Stimulated activated CD8-positive, alpha-beta memory T cell treated with anti-CD3 and anti-CD28 coated beads, Interleukin-2, amount 100 ng/mL, for 1 hour (primary cell): ENCODE data around the gene POLA2.
"Not testable (repeated sequence)": the region's sequence is repeated elsewhere in the genome, so short reads cannot be mapped to it uniquely, and the experiment has no call there.

ENCODE experiments used
- DNase-seq, 2 donors: peaks; one replicate each; pipeline ENCODE4 v3.0.0-alpha.2; 2020; ENCODE audit warnings: low read depth in 2 of 2

The POLA2 gene

GRCh38 chr11:65261591-65262380, at the start of gene POLA2:
POLA2 (plus strand) TSS chr11:65261962; CDS start chr11:65262293, 331 bp downstream.
- peak; percentile 93 for DNase-seq

GRCh38 chr11:65212226-65212801, 49.4 kb upstream of the POLA2 start:
- DNase-seq: no peak

- no peak for DNase-seq
Observed at GRCh38 chr11:65213322-65214211, 48.2 kb upstream of the POLA2 start.

GRCh38 chr11:65214212-65214845, 47.4 kb upstream of the POLA2 start:
- no peak for DNase-seq

- DNase-seq: no peak
Observed at GRCh38 chr11:65215441-65216076, 46.2 kb upstream of the POLA2 start.

GRCh38 chr11:65216830-65217229, 44.9 kb upstream of the POLA2 start:
- DNase-seq: no peak

GRCh38 chr11:65217441-65218423, 44.0 kb upstream of the POLA2 start:
- DNase-seq: no peak

- DNase-seq: no peak
Observed at GRCh38 chr11:65218446-65218845, 43.3 kb upstream of the POLA2 start.

GRCh38 chr11:65219930-65220213, 41.9 kb upstream of the POLA2 start:
- no peak for DNase-seq

- no peak for DNase-seq
Observed at GRCh38 chr11:65221026-65221425, 40.7 kb upstream of the POLA2 start.

GRCh38 chr11:65223011-65223410, 38.8 kb upstream of the POLA2 start:
- no peak for DNase-seq

- no peak for DNase-seq
Observed at GRCh38 chr11:65224930-65225278, 36.9 kb upstream of the POLA2 start.

GRCh38 chr11:65225279-65226102, 36.3 kb upstream of the POLA2 start:
- peak in 1 of 2 donors; percentile 42 for DNase-seq

GRCh38 chr11:65226103-65226442, 35.7 kb upstream of the POLA2 start:
- DNase-seq: no peak

- no peak for DNase-seq
Observed at GRCh38 chr11:65227879-65228278, 33.9 kb upstream of the POLA2 start.

GRCh38 chr11:65236194-65237059, 25.3 kb upstream of the POLA2 start:
- DNase-seq: no peak

- DNase-seq: not testable (repeated sequence)
Observed at GRCh38 chr11:65238302-65238701, 23.5 kb upstream of the POLA2 start.

GRCh38 chr11:65241134-65241533, 20.6 kb upstream of the POLA2 start:
- DNase-seq: no peak

GRCh38 chr11:65241692-65242091, 20.1 kb upstream of the POLA2 start:
- DNase-seq: no peak
